Neural progenitor cell (in vitro differentiated cells): ENCODE data around the gene VILL.

ENCODE experiments used
- CTCF ChIP-seq: fragments of 200-600 bp; sonication (generic); IDR thresholded peaks from 2 replicates; pipeline ENCODE4 v1.5.1; 2017; ENCODE audit warnings: antibody characterized with exemption, mild to moderate bottlenecking
- EZH2 ChIP-seq: fragments of 200-600 bp; sonication (generic); IDR thresholded peaks from 2 replicates; pipeline ENCODE4 v1.6.1; 2017; ENCODE audit warnings: antibody characterized with exemption, mild to moderate bottlenecking, moderate library complexity

- TF ChIP-seq CTCF (no peak), EZH2 (no peak)
Measured at GRCh38 chr3:37986479-37987314, 3.9 kb upstream of the VILL start.
